ENCODE data around the gene DNAI7.

GRCh38 chr12:25182765-25183164, 12.2 kb downstream of the DNAI7 start:
- TF ChIP-seq REST (IDR thresholded peaks at IDR 0.05; ENCODE audit: low read depth) (no peak), CTCF (IDR thresholded peaks at IDR 0.05 in 2 of 3, conservative IDR thresholded peaks at IDR 0.05 in 1 of 3; ENCODE audit: borderline replicate concordance in 1 of 3, insufficient read depth in 1 of 3, low read depth in 2 of 3, low read length in 2 of 3) (no peak), MAX (IDR thresholded peaks at IDR 0.05) (no peak), POLR2A (IDR thresholded peaks at IDR 0.05; ENCODE audit: borderline replicate concordance, extremely low read depth, insufficient read depth, insufficient read length) (no peak), ZNF274 (IDR thresholded peaks at IDR 0.05; ENCODE audit: low read depth, low read length) (no peak), FOSL1 (IDR thresholded peaks at IDR 0.05; ENCODE audit: low read depth) (no peak), ATF3 (IDR thresholded peaks at IDR 0.05) (no peak), ZFX (IDR thresholded peaks at IDR 0.05) (no peak), YY1 (IDR thresholded peaks at IDR 0.05; ENCODE audit: extremely low read depth, insufficient replicate concordance, low read depth, low read length) (no peak), RAD21 (IDR thresholded peaks at IDR 0.05; ENCODE audit: low read depth) (no peak)

All from HCT116 (cell line).